AG20443 (cell line): ENCODE results near the gene TCIRG1.
"Not testable (repeated sequence)": the region's sequence is repeated elsewhere in the genome, so short reads cannot be mapped to it uniquely, and the experiment has no call there.

Source experiments
- DNase-seq: peaks from one replicate; pipeline ENCODE4 v3.0.0; 2012; ENCODE audit warnings: low spot score, mixed read lengths

The TCIRG1 gene

GRCh38 chr11:68083517-68083916 is 44.7 kb downstream of the TCIRG1 start:
- DNase-seq = no peak

- no peak for DNase-seq
These were observed 50.9 kb downstream of the TCIRG1 start for GRCh38 chr11:68089679-68090078.

GRCh38 chr11:68090287-68090686 is 51.5 kb downstream of the TCIRG1 start:
- no peak for DNase-seq

- DNase-seq = no peak
These were observed 51.9 kb downstream of the TCIRG1 start for GRCh38 chr11:68090706-68091105.

GRCh38 chr11:68092411-68092810 is 53.6 kb downstream of the TCIRG1 start:
- DNase-seq = no peak

GRCh38 chr11:68092946-68093345 is 54.1 kb downstream of the TCIRG1 start:
- not testable (repeated sequence) for DNase-seq

GRCh38 chr11:68093565-68093964 is 54.7 kb downstream of the TCIRG1 start:
- no peak for DNase-seq

GRCh38 chr11:68096962-68097361 is 58.1 kb downstream of the TCIRG1 start:
- DNase-seq = no peak

GRCh38 chr11:68099057-68099456 is 60.2 kb downstream of the TCIRG1 start:
- DNase-seq = no peak

- DNase-seq = no peak
These were observed 60.9 kb downstream of the TCIRG1 start for GRCh38 chr11:68099474-68100405.
